ENCODE results near the gene PRSS50.

The PRSS50 gene

GRCh38 chr3:46682974-46683373 lies 34.7 kb downstream of the PRSS50 start:
- DNase-seq, result no peak

DNA sequence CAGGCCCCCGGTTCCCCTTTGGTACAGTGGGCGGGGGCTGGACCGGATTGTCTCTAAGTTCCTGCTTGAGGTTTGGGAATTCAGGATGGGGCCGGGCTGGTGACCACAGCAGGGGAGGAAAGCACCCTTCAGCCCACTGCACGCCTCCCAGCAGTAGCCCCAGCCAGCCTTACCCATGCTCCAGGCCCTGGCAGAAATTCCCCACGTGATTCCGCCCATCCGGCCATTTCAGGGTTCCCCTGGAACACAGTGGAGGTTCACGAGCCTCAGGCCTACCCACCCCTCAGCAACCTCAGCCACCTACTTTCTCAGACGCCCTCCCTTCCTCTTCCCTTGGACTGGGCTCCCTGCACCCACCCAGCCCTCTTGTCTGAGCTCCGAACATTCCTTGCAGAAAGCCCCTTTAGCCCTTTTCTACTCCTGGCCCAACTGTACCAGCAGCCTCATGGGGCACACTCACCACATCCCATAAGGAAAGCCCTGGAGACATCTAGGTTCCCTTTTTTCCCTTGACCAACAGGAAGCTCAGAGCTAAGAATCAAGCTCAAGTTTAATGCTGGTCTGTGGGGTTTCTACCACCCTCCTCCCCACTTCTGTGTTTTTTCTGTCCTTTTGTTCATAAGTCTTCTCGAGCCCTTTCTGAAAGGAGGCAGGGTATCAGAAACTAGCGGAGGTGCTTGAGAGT lies 35.7 kb downstream of the PRSS50 start:
- DNase-seq, result no peak

DNA sequence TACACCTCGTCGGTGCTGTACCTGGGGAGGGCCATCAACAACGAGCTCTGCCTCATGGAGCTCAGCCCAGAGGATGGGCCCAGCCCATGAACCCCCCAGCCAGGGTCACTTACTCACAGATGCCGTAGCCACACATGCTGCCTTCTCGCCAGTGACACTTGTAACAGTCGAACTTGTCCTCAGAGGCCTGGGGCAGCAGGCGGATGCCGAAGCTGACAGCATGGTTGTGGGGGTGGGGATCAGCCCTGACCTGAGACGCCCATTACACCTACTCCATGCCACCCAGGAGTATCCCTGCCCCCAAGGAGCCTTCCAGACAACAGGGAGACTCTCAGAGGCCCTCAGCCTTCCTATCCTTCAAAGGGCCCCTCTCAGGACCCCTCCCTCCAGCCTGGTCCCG lies 36.3 kb downstream of the PRSS50 start:
- no peak for DNase-seq

- no peak for DNase-seq
Observed at GRCh38 chr3:46680298-46680826, 37.3 kb downstream of the PRSS50 start.

DNA sequence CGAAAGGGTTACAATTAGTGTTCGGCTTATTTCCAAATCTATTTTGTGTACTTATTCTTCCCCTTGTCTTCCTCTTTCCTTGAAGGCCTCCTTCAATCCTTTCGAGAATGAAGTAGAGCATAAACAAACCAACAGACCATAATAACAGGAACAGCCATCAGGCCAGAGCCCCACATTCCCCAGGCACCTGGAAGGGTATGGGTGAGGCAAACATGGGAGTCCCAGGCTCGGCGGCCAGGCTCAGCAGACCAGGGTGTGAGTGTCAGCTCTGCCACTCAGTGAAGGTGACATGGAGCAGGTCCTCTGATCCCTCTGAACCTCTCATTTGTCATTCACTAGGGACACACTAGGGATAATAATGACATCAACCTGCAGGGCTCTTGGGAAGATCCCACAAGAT lies 38.0 kb downstream of the PRSS50 start:
- DNase-seq, result no peak

- no peak for DNase-seq
Observed at GRCh38 chr3:46678280-46678679, 39.4 kb downstream of the PRSS50 start.

DNA sequence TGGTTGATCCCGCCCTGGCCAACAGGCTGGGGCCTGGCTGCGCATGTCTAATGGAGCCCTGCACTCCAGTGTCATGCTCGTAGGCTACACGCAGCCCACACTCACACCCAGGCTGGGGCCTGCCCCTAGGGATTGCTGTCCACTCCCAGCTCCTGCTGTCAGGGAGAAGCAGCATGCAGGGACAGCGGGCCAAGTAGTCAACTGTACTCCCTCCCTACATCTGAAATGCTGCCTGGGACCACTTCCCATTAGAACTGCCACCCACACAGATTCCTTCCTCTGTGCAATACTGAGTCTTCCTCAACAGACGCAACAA lies 40.3 kb downstream of the PRSS50 start:
- DNase-seq, result no peak

- no peak for DNase-seq
Observed at GRCh38 chr3:46676601-46677410, 40.9 kb downstream of the PRSS50 start.

DNA sequence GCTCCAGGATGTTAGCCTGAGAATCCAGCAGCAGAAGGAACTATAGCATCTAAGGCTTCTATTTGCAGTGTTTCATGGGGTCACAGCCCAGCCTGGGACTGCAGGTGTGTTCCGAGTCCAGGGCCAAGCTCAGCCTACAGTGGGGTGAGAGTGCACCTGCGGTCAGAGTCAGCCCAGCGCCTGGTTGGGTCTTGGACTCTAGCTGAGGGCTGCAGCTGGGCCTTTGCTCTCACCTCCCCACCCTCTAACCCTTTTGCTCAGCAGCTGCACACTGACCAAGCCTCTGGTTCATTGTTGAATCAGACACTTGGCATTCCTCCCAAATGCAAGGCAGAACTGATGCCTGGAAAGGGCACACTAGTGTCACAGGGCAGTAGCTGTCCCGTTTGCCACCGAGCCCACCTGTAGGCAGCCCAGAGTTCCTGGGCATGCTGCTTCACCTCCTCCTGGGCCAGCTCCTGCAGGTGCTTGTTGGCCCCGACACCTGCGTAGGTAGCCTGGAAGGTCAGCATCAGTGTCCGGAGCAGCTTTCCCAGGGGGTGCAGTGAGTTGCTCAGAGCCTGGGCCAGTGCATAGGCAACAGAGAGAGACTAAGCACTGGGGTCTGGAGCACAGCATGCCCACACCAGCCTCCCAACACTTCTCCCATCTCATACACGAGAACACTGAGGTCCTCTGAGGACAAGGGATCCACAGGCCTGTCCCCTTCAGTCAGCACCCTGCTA lies 41.7 kb downstream of the PRSS50 start:
- DNase-seq, result no peak

- DNase-seq, result no peak
Observed at GRCh38 chr3:46675426-46675825, 42.2 kb downstream of the PRSS50 start.

- DNase-seq, result no peak
Observed at GRCh38 chr3:46674031-46674845, 43.4 kb downstream of the PRSS50 start.

DNA sequence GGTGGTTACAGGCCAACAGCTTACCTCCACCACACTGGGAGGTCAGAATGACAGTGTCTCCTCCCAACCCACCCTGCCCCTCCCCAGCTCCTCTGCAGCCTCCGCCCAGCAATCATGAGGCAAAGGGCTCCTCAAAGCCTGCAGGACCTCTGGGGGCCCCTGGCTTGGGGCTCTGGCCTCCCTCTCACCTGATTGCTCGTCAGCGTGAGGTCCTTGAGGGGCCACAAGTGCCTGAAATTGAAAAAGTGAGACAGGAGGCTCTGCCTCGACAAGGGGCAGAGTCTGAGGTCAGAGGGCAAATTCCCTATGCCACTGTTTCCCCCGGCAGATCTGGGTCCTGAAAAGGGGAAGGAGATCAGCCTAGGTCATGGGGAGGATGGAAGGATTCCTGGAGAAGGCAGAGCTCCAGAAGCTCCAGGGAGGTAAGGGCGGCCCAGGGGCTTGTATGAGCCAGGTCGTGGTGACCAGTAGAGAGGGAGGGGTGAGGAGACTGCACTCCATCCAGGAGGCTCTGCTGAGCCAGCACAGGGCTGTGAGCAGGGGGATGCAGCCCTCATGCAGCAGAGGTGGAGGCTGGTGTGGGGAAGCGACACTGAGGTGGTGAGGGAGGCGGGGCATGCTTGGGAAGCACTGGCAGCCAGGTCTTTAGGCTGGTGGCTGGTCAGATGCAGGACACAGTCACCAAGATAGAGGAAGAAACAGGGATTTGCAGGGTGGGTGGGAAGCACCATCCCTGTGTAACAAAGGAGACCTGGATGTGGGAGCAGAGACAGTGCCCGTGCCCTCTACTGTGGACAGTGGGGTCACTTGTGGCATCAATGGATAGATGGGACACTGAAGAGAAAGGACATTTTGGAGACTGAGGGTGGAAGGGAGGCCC lies 44.3 kb downstream of the PRSS50 start:
- no peak for DNase-seq

DNA sequence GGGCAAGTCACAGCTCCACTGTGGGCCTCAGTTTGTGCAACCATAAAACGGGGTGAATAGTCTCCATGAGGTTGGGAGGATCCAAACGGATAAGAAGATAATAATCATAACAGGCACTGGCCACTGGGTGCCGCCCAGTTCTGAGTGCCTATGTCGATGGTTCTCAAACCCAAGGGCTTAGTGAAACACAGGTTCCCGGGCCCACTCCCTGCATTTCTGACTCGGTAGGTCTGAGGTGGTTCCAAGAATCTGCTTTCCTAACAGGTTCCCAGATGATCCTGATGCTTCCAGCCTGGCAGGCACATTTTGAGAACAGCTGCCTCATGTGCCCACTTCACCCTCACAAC lies 45.3 kb downstream of the PRSS50 start:
- no peak for DNase-seq

DNA sequence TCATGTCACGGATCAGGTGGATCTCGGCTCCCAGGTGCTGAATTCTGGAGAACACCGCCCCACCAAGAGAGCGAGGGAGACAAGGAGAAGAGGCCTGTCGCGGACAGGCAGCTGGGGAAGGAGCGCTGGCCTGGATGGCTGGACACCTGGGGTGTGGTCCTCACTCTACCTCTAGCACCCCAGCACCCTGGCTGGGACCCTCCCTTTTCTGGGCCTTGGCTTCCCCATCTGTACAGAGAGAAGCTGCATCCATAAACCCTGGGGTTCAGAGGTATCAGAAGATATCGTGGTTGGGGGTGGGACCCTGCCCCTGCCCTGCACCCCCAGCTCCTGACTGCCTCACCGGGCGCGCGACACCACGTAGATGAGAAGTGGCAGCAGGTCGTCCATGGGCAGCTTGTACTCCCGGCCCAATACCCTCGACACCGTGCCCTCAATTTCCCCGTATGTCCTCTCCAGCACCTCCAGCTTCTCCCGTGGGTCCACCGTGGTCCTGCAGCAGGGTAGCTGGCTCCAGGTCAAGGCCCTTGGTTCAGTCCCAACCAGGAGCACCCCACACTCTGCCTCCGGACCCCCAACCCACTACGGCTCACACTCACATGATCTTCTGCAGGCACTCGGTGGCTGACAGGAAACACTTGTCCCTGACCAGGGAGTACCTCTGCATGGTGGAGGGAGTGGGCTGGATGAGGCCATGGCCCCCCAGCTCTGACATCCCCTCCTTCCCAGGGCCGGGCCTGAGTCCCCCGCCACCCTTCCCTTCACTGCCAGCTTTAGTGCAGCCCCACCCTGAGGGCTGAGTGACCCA lies 45.9 kb downstream of the PRSS50 start:
- DNase-seq, result no peak

- no peak for DNase-seq
Observed at GRCh38 chr3:46670891-46671427, 46.7 kb downstream of the PRSS50 start.

GRCh38 chr3:46670000-46670890 lies 47.4 kb downstream of the PRSS50 start:
- DNase-seq, result no peak

- DNase-seq, result no peak
Observed at GRCh38 chr3:46669191-46669999, 48.3 kb downstream of the PRSS50 start.

GRCh38 chr3:46668591-46668990 lies 49.1 kb downstream of the PRSS50 start:
- no peak for DNase-seq

DNA sequence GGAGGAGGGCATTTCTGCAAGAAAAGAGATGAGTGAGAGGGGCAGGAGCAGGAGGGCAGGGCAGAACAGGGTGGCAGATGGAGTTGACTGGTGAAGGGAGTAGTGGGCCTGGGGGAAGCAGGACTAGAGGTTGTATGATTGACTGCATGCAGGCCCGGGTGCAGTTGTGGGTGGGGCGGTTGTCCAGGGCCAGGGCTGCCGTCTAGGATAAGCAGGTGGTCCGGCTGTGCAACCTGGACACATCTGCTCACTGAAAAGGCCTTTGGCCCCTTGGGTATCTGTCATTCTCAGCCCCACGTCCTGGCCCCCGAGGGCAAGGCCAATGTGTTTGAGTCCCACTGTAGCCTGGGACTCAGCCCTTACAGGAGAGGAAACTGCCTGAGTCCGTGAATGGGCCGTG lies 49.6 kb downstream of the PRSS50 start:
- DNase-seq, result no peak
